Measurements from ENCODE around the gene AKR1B15.
"Not testable (repeated sequence)": the region's sequence is repeated elsewhere in the genome, so short reads cannot be mapped to it uniquely, and the experiment has no call there.

Gene AKR1B15

DNA sequence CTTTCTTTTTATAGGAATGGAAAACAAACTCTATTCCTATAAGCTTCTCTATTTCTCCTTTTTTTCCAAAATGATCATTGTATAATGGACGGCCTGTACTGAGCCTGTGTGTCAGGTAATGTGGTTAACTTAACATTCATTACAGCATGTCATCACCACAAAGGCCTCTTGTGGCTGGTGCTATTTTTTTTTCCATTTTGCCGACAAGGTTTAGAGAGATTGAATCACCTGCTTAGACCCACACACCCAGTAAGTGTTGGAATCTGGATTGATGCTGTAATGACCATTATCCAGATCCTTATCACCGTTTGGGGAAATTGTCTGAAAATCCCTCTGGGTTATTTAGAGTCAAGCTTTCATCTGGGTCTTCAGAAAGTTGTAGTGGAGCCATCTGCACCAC lies 18.5 kb downstream of the AKR1B15 start:
- DNase-seq, result no peak

DNA sequence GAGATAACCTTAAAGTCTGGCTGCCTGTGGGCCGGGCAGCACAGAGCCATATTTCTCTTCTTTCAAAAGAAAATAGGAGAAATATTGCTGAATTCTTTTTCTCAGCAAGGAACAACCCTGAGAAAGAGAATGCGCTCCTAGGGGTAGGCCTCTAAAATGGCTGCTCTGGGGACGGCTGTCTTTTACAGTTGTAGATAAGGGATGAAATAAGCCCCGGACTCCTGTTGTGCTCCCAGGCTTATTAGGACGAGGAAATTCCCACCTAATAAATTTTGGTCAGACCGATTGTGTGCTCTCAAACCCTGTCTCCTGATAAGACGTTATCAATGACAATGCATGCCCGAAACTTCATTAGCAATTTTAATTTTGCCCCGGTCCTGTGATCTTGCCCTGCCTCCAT lies 21.1 kb downstream of the AKR1B15 start:
- DNase-seq, result not testable (repeated sequence)

DNA sequence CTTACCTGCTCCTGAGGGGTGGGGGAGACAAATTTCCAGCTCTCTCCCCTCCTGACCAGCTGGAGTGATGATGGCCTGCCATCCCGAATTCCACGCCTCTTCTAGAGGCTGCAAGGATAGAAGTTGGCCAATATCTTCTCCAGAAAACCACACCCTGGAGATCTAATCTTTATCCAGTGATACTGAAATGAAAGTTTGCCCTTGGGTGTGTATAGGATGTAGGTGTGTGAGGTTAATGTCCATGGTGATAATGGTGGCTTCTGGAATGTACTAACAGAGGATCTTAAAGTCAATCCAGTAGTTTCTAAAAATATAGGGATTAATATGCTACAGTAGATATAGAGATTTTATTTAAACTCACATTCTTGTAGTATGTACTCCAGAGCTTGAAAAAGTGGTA lies 22.2 kb downstream of the AKR1B15 start:
- DNase-seq, result no peak

DNA sequence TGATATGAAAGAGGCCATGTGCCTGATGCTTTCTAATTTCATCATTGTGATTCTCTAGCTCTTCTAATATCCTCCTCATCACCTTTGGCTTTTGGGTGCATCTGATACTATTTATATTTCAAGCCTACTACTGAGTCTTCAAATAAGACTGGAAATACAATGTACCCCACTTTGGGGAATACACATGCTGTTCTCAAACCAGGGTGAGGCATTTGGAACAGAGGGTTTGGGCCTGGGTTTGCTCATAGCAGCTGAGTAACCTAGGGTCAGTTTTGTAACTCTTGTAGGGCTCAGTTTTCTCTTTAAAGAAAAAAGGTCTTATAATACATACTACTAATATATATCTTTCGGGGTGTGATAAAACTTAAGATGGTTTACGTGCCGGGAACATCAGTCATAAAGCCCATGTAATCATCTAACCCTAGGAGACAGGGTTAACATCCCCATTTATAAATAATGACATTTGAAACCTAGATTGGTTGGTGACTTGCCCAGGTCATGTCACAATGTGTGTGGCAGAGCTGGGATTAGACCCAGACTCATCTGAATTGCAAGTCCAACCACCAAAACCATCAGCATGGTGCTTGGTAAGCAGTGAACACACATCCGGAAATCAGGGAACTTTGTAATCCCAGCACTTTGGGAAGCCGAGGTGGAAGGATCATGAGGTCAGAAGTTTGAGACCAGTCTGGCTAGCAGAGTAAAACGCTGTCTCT lies 23.0 kb downstream of the AKR1B15 start:
- no peak for DNase-seq

DNA sequence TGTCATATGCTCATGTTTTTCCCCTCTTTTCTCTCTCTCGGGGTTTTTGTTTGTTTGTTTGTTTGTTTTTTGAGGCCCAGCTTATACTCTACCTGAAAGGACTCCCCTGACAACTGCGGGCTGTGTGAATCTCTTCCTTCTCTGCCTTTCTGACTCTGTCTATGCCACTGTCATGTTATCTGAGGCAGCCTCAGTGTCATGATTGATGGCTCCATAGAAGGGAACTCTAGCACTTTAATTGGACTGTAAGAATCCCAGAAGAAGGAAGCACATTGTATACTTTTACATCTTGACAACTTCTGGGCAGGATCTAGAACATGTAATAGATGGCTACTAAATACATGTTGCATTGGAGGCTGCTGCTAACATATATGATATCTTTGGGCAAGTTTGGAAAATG lies 25.4 kb downstream of the AKR1B15 start:
- no peak for DNase-seq

DNA sequence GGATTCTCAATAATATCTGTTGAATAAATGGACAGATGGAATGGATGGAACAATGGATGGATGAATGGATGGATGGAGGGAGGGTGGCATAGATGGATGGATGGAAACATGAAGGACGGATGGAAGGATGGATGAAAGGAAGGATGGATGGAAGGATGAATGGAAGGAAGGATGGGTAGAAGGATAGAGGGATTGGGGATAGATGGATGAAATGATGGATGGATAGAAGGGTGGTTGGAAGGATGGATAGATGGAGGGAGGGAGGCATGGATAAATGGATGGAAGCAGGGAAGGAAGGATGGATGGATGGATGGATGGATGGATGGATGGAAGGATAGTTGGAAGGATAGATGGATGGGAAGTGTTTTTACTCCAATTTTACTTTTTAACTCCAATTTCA lies 35.4 kb downstream of the AKR1B15 start:
- no peak for DNase-seq

DNA sequence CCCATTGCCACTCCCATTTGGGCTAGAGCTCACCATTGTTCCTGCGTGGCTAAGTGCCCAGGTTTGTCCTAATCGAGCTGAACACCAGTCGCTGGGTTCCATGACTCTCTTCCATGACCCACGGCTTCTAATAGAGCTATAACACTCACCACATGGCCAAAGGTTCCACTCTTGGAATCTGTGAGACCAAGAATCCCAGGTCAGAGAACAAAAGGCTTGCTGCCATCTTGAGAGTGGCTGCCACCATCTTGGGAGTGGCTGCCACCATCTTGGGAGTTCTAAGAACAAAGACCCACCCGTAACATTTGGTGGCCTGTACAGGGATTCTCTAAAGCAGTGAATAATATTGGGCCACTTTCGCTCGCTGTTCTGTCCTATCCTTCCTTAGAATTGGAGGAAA lies 37.0 kb downstream of the AKR1B15 start:
- DNase-seq, result no peak

DNA sequence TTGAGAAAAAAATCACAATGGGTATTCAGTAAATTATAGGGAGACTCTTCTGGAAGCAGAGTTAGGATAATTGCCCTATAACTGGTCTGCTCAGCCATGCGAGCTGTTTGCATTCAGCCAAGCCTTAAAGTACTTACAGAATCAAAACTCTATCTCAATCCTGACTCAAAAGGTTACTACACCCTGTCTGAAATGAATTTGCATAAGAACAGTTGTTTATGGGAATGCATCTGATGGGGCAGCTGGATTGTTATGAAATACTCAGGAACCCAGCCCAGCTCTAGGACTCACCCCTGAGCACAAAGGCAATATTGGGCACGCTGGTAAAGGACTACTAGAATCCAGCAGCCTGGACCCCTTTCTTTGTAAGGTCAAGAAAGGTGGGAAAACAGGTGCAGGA lies 38.8 kb downstream of the AKR1B15 start:
- no peak for DNase-seq

DNA sequence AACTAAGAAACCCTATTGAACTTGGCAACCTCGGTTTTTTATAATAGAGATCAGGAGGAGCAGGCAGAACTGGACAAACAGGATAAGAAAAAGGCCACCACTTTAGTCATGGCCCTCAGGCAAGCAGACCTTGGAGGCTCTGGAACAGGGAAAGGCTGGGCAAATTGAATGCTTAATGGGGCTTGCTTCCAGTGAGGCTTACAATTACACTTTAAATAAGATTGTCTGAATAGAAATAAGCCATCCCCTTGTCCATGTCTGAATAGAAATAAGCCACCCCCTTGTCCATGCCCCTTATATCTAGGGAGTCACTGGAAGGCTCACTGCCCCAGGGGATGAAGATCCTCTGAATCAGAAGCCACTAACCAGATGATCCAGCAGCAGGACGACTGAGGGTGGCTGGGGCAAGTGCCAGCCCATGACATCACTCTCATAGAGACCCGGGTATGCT lies 40.6 kb downstream of the AKR1B15 start:
- no peak for DNase-seq

DNA sequence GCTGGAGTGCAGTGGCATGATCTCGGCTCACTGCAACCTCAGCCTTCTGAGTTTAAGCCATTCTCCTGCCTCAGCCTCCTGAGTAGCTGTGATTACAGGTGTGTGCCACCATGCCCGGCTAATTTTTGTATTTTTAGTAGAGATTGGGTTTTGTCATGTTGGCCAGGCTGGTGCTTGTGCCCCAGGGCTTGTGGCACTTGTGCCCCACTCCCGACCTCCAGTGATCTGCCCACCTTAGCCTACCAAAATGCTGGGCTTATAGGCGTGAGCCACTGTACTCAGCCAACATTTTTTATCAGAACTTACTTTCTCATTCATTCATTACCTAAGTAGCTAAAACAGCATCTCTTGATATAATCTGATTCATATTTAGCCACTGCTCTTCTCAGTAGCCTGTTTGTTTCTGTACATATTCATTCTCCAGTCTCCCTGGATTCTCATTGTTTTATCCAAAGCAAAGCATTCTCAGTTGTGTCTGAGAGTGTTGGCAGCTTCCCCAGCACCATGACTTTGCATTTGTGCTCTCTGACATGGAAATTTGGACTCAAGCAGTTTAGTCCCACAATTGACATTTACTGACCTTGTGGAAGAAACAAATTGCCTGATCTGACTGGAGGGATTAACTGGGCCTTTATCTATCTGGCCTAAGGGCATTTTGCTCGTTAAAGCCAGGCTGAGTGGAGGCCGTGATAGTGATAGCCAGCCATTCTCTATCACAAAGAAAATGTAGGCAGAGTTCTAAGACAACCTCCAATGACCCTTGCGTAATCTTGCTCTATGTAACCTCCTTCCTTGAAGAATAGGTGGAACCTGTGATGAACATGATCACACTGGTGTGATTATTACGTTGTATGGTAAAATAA lies 44.9 kb downstream of the AKR1B15 start:
- peak; percentile 2 to 19 for DNase-seq

DNA sequence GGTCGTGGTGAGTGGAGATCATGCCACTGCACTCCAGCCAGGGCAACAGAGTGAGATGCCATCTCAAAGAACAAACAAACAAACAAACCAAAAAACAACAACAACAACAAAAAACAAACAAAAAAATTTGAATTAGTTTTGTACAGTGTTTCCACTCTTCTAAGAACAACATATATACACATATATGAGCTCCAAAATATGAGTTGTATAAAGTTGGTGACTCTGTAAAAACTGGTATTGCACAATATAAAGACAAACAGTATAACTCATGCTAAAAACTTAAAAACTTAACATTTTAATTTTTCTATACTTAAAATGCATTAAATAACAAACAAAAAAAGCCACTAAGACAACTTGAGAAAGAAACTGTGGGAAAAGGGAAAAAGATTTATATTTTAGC lies 46.0 kb downstream of the AKR1B15 start:
- no peak for DNase-seq

DNA sequence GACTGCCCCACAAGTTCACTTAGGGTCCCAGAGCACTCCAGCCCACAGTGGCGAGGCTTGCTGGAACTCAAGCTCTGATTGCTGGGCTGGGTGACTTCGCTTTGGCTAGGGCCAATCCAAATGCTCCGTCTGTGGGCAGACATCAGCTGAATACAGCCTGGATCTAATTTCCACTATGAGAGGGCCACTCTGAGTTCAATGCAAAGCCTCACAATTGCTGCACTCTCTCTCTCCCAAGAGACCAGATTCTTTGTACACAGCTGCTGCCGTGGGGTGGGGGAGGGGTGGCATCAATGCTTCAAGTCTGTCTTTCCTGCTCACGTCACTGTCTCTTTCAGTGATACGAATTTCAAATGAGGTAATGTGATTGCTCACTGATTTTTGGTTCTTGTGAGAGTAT lies 50.5 kb downstream of the AKR1B15 start:
- DNase-seq, result peak in 1 of 2 experiments; percentile 14

DNA sequence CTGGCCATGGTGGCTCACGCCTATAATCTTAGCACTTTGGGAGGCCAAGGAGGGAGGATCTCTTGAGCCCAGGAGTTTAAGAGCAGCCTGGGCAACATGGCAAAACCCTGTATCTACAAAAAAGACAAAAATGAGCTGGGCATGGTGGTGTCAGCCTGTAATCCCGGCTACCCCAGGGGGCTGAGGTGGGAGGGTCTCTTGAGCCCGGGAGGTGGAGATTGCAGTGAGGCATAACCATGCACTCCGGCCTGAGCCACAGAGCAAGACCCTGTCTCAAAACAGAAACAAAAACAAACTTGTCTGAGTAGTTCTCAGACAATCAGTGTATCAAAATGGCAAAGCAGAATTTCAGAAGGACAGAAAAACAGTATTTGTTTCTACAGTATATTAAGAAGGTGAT lies 52.5 kb downstream of the AKR1B15 start:
- DNase-seq, result no peak

DNA sequence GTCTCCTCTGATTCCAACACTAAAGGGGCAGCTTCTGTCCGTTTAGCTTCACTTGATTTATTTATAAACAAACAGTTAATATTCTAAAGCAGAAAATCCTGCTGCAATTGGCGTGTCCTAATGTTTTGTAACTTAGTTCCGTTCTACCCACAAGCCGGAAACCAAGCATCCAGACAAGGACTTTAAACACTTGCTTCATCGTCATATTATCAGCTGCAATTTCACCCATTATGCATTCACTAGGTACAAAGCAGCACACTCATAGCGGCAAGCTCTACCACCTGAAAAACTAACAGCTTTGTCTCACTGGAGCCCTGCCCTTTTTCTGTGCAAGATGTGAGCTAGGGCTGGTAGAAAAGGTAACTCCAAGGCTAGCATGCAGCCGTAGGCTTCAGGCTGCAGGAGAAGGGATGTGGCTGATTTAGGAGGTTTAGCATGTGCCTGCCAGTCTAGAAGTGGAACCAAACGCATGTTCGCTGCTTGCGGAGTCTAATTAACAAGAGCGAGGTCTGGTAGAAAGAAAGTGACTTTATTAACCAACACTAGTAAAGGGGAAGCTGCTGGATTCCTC lies 54.1 kb downstream of the AKR1B15 start:
- no peak for DNase-seq

DNA sequence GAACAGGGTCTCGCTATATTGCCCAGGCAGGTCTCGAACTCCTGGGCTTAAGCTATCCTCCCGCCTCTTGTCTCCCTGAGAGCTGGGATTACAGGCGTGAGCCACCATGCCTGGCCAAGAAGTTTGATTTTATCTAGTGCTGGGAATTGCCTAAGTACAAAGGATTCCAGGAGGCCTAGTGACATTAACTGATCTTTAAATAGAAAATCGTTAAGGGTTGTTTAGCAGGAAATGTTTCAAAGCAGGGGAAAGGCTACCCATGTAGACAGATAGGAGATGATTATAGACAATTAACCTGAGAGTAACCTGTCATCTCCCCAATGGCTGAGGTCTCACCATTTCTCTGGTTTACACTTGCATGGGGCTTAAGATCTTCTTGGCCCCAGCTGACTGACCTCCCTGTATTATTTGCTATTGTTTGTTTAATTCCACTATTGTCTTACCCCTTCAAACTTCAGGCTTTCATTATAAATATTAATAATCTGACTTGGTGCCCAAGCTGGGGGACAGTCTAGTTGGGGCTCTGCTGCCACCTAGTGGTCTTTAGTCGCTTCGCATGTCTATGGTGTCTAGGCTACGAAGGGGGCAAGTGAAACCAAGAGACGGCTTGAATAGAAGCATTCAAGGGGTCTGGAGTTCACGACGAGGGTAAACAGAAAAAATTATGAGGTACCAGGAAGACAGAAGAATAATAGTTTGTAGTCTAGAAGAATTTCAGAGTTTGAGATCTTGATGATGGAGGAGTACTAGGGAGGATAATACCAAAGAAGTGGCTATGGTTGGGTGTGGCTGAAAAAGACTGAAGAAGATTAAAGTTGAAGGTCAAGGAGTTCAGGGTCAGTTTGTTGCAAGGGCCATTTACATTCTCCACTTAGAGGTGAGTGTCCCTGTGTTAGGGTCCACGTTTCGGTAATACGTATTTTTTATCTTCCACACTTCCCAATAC lies 57.3 kb downstream of the AKR1B15 start:
- peak; percentile 4 to 25 for DNase-seq

DNA sequence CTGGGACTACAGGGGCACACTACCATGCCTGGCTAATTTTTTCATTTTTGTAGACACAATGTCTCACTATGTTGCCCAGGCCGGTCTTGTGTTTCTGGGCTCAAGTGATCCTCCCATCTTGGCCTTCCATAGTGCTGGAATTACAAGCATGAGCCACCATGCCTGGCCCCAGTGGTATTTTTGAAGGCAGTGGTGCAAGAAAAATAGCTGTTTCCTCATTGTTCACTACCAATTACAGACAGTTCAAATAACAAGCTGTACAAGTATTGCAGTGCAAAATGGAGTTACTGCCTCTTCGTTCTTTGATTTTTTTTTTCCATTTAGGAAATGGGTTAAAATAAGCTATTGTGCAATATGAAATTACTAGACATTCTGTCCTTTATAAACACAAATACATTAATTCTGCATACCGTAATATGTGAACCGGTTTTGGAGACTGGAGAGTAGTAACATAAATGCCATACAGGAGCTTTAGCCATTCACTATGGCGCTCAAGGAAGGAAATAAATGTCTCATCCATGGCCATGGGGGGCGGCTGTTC lies 62.8 kb downstream of the AKR1B15 start:
- no peak for DNase-seq

DNA sequence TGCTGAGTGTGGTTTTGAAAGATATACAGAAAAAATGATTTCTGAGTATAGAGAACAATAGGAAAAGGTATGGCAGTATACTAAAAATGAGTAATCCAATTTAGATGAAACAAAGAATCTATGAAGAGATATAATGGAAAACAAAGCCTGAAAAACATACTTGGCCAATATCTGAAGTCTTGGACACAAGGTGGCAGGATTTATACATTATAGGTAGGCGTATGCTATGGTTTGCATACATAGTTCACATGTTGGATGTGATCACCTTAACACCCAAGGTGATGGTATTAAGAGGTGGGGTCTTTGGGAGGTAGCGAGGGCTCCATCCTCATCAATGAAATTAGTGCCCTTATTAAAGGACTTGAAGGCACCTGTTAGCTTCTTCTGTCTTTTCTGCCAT lies 63.3 kb downstream of the AKR1B15 start:
- no peak for DNase-seq

DNA sequence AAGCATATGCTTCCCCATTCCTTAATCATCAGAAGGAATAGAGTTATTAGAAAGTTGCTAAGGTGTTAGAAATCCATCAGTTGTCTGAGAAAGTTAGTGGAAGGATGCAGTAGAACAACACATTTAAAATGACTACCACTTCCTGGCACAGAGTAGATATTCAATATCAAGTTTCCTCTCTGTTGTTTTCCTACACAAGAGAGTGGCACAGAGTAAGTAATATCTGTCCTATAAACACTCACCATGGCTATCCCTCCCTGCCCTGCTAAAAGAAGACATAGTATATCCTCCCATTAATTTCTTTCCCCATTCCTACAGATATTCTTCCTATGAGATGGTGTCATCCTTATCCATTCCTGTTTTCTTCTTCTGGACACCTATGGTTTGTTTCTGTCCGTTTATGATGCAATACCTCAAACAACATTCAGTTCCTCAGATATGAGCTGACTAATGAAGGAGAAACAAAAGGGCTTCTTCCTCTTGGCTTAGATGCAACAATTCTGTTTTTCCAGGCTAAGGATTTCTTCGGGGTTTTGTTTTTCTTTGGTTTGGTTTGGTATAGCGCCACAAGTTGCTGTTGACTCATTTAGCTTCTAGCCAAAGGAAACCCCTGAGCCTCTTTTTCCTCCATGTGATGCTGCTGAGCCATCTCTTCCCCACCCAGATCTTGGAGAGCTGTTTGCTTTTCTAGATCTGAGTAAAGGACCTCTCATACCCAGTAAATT lies 64.9 kb downstream of the AKR1B15 start:
- no peak for DNase-seq

DNA sequence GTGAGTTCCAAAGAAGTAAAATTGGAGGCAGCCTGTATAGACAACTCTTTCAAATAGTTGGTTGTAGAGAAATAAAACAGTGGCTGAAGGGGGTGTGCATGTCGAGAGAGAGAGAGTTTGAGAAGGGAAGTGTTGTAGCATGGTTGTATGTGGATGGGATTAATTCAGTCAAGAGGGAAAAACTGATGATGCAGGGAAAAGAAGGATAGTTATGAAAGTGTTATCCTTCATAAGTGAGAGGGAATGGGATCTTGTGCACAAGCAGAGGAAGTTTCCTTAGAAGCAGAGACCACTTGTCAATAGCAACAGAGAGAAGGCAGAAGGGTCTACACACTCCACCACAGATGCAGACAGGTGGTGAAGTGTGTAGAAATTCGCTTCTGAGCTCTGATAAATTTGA lies 67.7 kb downstream of the AKR1B15 start:
- no peak for DNase-seq

DNA sequence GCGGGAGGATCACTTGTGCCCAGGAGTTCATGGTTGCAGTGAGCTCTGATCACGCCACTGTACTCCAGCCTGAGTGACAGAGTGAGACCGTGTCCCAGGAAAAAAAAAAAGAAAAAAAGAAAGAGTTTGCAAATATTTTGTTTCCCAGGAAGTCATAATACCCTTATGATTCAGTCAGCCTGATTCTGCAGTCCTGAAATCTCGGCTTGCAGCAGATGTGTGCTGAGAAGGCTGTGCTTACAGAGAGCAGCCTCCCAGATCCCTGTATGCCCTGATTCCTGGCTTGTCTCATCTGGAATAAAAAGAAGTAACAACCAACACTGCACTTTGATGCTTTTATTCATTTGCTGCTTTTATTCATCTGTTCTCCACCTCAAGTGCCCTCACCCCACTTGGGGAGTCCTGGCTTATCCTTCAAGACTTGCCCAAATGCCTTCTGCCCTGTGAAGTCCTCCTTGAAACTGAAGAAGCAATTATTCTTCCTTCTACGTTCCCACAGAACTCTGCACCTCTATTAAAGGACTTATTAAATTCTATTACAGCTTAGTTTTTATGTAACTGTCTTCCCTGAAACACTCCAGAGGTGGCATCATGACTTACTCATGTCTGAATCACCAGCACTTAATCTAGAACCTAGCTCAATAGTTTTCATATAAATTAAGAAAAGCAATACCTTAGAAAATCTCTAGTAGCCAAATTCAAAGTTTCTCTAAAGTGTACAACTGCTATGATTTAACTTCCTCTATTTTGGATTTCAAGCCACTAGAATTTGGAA lies 70.0 kb downstream of the AKR1B15 start:
- no peak for DNase-seq
